ENCODE data around the gene C1orf87. TPM values are rescaled to one million over a fixed set of nuclear protein-coding genes. Genes with fewer than 3 reads are reported as not detected.
A peak's percentile ranks its signal among the peaks of the same experiment; 100 is the strongest.

The C1orf87 gene
- polyA plus RNA-seq, 1 of the 3 experiments (the other 2 are of a cell fraction), result not detected

GRCh38 chr1:60071296-60071695 is 2.3 kb downstream of the C1orf87 start:
- Histone ChIP-seq H3K9ac (no peak overlapping the region), H3K9me2 (no peaks in the 10 kb centered on the region), H3K4me3 (ENCODE audit: low read depth in 2 of 2, low read length in 1 of 2) (no peak overlapping the region), H3K4me2 (no peak overlapping the region), H3K27me3 (ENCODE audit: insufficient read depth) (no peaks in the 10 kb centered on the region), H3F3A (replicated peaks; ENCODE audit: insufficient read depth) (peaks cover 18% of the 10 kb centered on the region), H3K36me3 (replicated peaks in 1 of 2; ENCODE audit: control insufficient read depth in 1 of 2, insufficient read depth in 2 of 2, low read length in 1 of 2) (no peaks in the 10 kb centered on the region), H3K79me2 (ENCODE audit: insufficient read depth) (no peaks in the 10 kb centered on the region), H3K27ac (ENCODE audit: low read depth in 2 of 2, low read length in 1 of 2) (no peak overlapping the region), H3K4me1 (ENCODE audit: control insufficient read depth in 1 of 2, insufficient read depth in 2 of 2, low read depth in 1 of 2, low read length in 1 of 2) (peaks cover 5 to 7% of the 10 kb centered on the region in 2 experiments; a peak in 3 of 4 replicates), H3K9me3 (no peaks in the 10 kb centered on the region), H2AFZ (ENCODE audit: low read depth) (peak overlapping the region; percentile 38; the same call in 1 of the 2 replicates), H4K20me1 (ENCODE audit: insufficient read depth) (no peaks in the 10 kb centered on the region)
- WGBS (ENCODE audit: low lambda C conversion rate), result 14% methylated on average over 1 of the region's 1 CpG
- CTCF ChIA-PET, result no interaction called here
- no peak for TF ChIP-seq GABPA (IDR thresholded peaks at IDR 0.05; ENCODE audit: low read depth)
- TF ChIP-seq RCOR1 (IDR thresholded peaks at IDR 0.05; ENCODE audit: low read length), result no peak
- TF ChIP-seq CHD2 (IDR thresholded peaks at IDR 0.05; ENCODE audit: low read length, partially characterized antibody), result no peak
- TF ChIP-seq NRF1 (IDR thresholded peaks at IDR 0.05; ENCODE audit: low read depth, low read length), result no peak
- TF ChIP-seq USF1 (IDR thresholded peaks at IDR 0.05; ENCODE audit: borderline replicate concordance, low read depth), result no peak
- no peak for TF ChIP-seq TEAD4 (IDR thresholded peaks at IDR 0.05; ENCODE audit: borderline replicate concordance, insufficient read depth)
- TF ChIP-seq POLR2AphosphoS5 (IDR thresholded peaks at IDR 0.05; ENCODE audit: low read depth, low read length), result no peak
- no peak for TF ChIP-seq FOXJ3 (CRISPR knock-in tag; IDR thresholded peaks at IDR 0.05)
- TF ChIP-seq FOXM1 (IDR thresholded peaks at IDR 0.05; ENCODE audit: low read depth), result no peak
- no peak for TF ChIP-seq MEF2A (IDR thresholded peaks at IDR 0.05; ENCODE audit: borderline replicate concordance, low read depth)
- no peak for TF ChIP-seq EP300 (IDR thresholded peaks at IDR 0.05; ENCODE audit: borderline replicate concordance in 1 of 2, low read depth in 1 of 2, low read length in 1 of 2)
- TF ChIP-seq ZBTB33 (IDR thresholded peaks at IDR 0.05; ENCODE audit: borderline replicate concordance, low read depth), result no peak
- no peak for TF ChIP-seq EZH2phosphoT487 (IDR thresholded peaks at IDR 0.05; ENCODE audit: borderline replicate concordance, low read depth)
- TF ChIP-seq RXRA (IDR thresholded peaks at IDR 0.05; ENCODE audit: borderline replicate concordance, low read depth), result no peak
- TF ChIP-seq MAX (IDR thresholded peaks at IDR 0.05; ENCODE audit: low read depth), result no peak
- no peak for TF ChIP-seq PBX3 (IDR thresholded peaks at IDR 0.05)
- POLR2A ChIA-PET, result no interaction called here
- no peak for DNase-seq

All from SK-N-SH (cell line).